D721Med (cell line): ENCODE measurements around the gene GRIN2A.
A peak's percentile ranks its signal among the peaks of the same experiment; 100 is the strongest.

Experiments used
- DNase-seq: peaks from one replicate; pipeline ENCODE4 v3.0.0; 2011; ENCODE audit warnings: low spot score; ENCODE audit not compliant: insufficient read length
- FAIRE-seq: peaks from 2 replicates; lab custom pipeline; 2011; peaks lifted over from hg19 to GRCh38; lab: Jason Lieb, UNC
- TF ChIP-seq, protein P1 (sequence below): IDR thresholded peaks from 2 replicates; pipeline ENCODE4 v1.5.1; 2012; ENCODE audit warnings: mild to moderate bottlenecking, control low read depth; ENCODE audit not compliant: insufficient read depth; ENCODE audit errors: missing control alignments

Gene GRIN2A

DNA sequence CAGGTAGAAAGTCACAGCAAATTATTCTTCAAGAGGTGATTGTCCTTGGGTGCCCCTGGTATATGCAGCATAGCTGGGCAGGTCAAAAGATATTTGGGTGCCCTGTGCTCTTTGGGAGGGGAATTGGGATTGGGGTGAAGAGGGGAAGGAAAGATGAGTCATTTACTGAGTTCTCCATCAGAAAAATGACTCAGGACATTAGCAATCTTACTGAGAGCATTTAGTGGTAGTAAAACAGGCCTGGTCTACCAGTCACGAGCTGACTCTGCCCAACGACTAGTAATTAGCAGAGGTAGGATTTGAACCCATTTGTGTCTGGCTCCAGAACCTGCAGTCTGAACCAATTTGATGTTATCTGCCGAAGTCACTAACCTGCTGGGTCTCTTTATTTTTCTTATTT, 6.0 kb upstream of the GRIN2A start:
- TF ChIP-seq, protein P1, sequence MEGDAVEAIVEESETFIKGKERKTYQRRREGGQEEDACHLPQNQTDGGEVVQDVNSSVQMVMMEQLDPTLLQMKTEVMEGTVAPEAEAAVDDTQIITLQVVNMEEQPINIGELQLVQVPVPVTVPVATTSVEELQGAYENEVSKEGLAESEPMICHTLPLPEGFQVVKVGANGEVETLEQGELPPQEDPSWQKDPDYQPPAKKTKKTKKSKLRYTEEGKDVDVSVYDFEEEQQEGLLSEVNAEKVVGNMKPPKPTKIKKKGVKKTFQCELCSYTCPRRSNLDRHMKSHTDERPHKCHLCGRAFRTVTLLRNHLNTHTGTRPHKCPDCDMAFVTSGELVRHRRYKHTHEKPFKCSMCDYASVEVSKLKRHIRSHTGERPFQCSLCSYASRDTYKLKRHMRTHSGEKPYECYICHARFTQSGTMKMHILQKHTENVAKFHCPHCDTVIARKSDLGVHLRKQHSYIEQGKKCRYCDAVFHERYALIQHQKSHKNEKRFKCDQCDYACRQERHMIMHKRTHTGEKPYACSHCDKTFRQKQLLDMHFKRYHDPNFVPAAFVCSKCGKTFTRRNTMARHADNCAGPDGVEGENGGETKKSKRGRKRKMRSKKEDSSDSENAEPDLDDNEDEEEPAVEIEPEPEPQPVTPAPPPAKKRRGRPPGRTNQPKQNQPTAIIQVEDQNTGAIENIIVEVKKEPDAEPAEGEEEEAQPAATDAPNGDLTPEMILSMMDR, result no peak
- DNase-seq, result no peak
- no peak for FAIRE-seq

- peak; percentile 84 for DNase-seq
- TF ChIP-seq, protein P1, result peak; percentile 75
- no peak for FAIRE-seq
Observed at GRCh38 chr16:10181196-10182162, 749 bp downstream of the GRIN2A start.

GRCh38 chr16:10180771-10181163, 1.5 kb downstream of the GRIN2A start:
- TF ChIP-seq, protein P1, result peak; percentile 36
- FAIRE-seq (no peak), DNase-seq (peak; percentile 44)

- TF ChIP-seq, protein P1, result no peak
- no peak for FAIRE-seq
- DNase-seq, result no peak
Observed at GRCh38 chr16:10180042-10180770, 2.0 kb downstream of the GRIN2A start.

DNA sequence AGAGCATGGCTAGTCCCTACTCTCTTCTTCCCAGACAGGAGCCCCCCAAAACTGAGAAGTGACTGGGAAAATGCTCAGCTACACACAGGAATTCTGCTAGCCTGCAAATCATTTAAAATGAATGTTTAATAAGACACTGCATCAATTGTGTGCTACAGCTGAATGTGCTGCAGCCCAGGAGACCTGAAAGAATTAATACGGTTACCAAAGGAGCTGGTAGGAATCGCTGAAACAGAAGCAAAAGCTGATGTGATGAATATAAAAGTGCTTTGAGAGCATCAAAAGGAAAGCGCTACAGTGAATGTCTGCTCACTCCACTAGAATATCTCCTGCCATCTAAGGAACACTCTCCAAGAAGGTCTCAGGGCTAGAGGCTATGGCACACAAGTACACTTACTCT, 3.7 kb downstream of the GRIN2A start:
- no peak for DNase-seq
- TF ChIP-seq, protein P1, result no peak
- no peak for FAIRE-seq

- FAIRE-seq (no peak), DNase-seq (no peak)
- TF ChIP-seq, protein P1, result no peak
Observed at GRCh38 chr16:10178080-10178479, 4.1 kb downstream of the GRIN2A start.
